HG03442 (cell line): Measurements from ENCODE around the gene SNX32.
"Not testable (repeated sequence)": the region's sequence is repeated elsewhere in the genome, so short reads cannot be mapped to it uniquely, and the experiment has no call there.

Experiments
- ATAC-seq: cut with Tn5 transposase; IDR thresholded peaks from one replicate; pipeline ENCODE4 v1.9.1; 2021; ENCODE audit warnings: mild to moderate bottlenecking, moderate library complexity; ENCODE audit not compliant: unreplicated experiment

SNX32 gene

DNA sequence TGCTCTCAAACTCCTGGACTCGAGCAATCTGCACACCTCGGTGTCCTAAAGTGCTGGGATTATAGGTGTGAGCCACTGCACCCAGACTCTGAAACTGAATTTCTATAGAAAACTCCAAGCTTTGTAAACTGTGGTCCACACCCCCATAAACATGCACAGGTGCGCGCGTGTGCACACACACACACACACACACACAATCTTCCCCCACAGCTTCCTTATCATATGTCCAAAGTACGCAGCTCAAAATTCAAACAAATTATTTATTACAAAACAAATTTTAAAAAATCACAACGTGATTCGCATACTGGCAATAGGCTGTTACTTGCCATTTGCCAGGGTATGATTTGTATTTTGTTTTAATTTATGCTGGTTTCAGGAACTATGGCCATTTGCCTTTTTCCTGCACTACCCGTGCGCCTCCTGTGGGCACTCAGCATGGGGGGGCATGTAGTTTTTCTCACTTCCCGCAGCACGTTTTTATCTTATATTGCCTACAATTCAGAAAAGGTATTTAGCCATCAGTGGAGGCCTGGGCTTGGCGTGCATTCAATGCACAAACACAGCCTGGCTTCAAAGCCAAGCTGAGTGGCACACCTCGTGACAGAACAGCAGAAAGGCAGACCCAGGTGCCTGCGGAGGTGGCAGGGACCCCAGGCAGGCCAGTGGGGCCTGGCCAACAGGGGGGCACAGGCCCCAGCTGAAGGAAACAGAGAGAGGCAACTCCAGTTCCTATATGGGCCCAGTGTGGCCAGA, 10.8 kb upstream of the SNX32 start:
- no peak for ATAC-seq

GRCh38 chr11:65826984-65827735, 6.6 kb upstream of the SNX32 start:
- no peak for ATAC-seq

DNA sequence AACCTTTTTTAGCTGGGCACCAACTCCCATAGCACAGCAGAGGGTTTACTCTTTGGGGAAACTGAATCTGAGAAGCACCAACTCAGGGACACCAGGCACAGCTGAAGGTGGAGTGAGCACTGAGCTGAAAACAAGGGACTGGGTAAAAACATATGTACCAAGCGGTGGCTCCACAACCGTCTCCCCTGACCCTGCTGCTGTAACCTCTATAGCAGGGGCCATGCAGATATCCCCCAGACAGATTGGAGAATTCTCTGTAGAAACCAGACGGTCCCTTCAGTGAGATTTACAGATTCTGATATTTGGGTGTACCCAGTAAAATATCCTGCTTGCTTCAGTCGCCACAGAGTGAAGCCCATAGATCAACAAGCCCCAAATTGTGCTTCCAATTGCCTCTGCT, 4.3 kb upstream of the SNX32 start:
- no peak for ATAC-seq

DNA sequence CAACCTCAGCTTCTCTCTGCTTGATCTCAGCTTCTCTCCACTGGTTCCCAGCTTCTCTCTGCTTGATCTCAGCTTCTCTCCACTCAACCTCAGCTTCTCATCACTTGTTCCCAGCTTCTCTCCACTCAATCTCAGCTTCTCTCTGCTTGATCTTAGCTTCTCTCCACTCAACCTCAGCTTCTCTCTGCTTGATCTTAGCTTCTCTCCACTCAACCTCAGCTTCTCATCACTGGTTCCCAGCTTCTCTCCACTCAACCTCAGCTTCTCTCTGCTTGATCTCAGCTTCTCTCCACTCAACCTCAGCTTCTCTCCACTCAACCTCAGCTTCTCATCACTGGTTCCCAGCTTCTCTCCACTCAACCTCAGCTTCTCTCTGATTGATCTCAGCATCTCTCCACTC, 1.5 kb upstream of the SNX32 start:
- ATAC-seq: not testable (repeated sequence)

DNA sequence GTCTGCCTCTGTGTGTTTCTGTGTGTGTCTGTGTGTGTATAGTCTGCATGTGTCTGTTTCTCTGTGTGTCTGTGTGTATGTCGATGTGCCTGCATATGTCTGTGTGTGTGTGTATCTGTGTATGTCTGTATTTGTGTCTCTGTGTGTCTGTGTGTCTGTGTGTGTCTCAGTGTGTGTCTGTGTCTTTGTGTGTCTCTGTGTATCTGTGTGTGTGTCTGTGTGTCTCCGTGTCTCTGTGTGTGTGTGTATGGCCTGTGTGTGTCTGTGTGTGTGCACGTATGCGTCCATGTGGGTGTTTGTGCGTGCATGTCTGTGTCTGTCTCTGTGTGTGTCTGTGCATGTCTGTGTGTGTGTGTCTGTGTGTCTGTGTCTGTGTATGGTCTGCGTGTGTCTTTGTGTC, 439 bp downstream of the SNX32 start:
- ATAC-seq: no peak

DNA sequence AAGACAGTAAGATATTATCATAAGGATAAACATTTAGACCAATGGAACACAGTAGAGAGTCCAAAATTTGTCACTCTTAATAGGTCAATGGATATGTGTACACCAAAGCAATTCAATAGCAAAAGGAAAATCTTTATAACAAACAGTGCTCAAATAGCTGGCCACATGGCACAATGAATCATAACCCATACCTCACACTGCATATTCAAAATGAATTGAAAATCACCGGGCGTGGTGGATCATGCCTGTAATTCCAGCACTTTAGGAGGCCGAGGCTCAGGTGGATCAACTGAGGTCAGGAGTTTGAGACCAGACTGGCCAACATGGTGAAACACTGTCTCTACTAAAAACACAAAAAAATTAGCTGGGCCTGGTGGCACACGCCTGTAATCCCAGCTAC, 8.4 kb downstream of the SNX32 start:
- ATAC-seq: no peak

DNA sequence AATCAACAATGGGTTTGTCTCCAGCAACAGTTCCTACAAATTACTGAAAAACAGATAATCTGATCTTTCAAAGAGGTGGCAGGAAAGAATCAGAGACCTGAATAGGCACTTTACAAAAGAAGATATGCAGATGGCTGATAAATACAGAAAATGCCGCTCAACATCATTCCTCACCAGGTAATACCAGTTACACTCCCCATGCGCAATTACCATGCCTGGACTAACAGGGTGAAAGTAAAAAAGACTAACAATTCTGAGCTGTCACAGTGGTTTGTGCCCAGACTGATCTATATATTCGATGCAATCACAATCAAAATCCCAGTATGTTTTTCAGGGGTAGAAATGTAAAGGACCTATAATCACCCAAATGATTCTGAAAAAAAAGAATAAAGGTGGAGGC, 10.0 kb downstream of the SNX32 start:
- no peak for ATAC-seq

DNA sequence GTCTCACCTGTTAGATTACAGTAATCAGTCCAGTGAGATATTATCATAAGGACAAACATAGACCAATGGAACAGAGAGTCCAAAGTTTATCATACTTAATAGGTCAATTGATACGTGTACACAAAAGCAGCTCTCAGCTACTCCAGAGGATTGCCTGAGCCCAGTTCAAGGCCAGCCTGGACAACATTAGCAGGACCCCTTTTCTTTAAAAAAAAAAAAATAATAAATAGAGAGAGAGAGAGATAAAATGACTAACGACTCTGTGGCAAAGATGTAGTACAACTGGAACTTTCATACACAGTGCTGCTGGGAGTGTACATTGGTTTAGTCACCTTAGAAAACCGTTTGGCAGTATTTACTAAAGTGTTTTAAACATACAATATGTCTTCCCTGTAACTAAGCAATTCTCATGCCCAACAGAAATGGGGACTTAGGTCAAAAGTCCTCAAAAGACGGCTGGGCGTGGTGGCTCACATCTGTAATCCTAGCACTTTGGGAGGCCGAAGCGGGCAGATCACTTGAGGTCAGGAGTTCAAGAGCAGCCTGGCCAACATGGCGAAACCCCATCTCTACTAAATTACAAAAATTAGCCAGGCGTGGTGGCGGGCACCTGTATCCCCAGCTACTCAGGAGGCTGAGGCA, 10.6 kb downstream of the SNX32 start:
- no peak for ATAC-seq

- no peak for ATAC-seq
Observed at GRCh38 chr11:65847746-65848145, 14.0 kb downstream of the SNX32 start.

- not testable (repeated sequence) for ATAC-seq
Observed at GRCh38 chr11:65848693-65849092, 14.9 kb downstream of the SNX32 start.

DNA sequence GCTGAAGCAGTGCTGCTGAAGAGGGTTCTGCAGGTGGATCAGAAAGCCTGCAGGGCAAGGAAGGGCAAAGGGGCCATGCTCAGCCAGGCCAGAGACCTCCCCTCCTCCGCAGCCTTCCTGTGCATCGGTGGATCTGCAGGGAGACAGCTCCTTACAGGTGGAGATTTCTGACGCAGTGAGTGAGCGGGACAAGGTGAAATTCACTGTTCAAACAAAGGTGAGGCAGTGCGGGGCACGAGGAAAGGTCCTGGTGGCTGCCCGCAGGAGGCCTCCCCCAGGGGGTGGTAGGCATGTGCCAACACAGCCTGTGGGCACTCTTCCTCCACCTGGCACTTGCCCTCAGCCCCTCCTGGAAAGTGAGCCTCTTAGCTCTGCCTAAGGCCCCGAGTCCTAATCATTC, 15.6 kb downstream of the SNX32 start:
- no peak for ATAC-seq

DNA sequence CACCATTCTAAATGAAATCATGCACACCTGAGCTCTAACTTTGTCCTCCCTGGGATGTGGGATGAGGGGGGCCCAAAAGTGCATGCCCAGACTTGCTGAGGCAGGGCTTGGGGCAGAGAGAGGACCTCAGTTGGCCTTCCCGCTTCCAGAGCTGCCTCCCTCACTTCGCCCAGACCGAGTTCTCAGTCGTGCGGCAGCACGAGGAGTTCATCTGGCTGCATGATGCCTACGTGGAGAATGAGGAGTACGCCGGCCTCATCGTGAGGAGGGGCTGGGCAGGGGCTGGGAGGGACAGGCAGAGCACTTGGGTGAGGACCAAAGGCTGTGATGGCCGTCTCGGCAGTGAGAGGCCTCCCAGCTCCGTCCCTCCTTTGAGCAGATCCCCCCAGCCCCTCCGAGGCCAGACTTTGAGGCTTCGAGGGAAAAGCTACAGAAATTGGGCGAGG, 16.0 kb downstream of the SNX32 start:
- ATAC-seq: no peak

DNA sequence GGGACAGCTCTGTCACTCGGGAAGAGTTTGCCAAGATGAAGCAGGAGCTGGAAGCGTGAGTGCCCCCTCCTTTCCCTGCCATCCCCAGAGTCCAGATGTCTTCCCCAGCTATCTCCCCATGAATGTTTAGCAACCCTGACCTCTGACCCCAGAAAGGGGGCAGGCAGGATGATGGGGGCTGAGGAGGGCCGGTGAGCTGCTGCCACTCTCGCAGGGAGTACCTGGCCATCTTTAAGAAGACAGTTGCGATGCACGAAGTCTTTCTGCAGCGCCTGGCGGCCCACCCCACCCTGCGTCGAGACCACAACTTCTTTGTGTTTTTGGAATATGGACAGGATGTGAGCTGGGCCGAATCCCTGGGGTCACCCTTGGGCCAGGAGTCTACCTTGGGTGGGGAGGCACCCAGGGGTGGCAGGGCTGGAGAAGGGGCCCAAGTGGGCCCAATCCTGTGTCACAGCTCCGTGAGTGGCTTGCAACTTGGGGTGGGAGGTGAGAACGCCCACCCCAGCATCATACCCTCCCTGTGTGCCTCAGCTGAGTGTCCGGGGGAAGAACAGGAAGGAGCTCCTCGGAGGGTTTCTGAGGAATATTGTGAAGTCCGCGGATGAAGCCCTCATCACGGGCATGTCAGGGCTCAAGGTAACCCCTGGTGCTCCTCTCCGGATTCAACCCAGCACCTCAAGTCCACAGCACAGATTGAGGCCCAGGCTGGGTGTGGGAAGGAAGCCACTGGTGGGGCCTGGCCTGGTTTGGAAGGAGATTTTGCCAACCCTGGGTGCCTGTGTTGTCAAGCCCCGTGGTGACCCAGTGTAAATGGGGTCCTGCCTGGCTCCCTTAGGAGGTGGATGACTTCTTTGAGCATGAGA, 16.7 kb downstream of the SNX32 start:
- no peak for ATAC-seq

DNA sequence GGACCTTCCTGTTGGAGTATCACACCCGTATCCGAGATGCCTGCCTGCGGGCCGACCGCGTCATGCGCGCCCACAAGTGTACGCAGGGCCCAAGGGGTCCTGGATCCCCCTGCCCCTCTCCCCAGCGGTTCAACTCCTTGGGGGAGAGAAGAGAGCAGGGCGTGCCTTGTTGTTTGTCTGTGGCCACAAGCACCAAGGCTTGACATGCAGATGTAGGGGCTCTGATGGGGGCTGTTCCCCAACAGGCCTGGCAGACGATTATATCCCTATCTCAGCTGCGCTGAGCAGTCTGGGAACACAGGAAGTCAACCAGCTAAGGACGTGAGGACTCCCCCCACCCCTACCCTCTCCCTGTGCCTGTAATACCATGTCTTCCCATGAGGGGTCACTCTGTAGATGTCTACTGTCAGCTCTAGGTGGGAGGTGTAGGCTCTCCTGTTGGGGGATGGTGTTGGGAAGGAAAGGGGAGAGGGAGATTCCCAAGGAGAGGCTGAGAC, 17.4 kb downstream of the SNX32 start:
- ATAC-seq: no peak

- ATAC-seq: no peak
Observed at GRCh38 chr11:65851811-65852507, 18.2 kb downstream of the SNX32 start.

- no peak for ATAC-seq
Observed at GRCh38 chr11:65852508-65853245, 18.9 kb downstream of the SNX32 start.

- ATAC-seq: no peak
Observed at GRCh38 chr11:65853246-65853979, 19.6 kb downstream of the SNX32 start.

DNA sequence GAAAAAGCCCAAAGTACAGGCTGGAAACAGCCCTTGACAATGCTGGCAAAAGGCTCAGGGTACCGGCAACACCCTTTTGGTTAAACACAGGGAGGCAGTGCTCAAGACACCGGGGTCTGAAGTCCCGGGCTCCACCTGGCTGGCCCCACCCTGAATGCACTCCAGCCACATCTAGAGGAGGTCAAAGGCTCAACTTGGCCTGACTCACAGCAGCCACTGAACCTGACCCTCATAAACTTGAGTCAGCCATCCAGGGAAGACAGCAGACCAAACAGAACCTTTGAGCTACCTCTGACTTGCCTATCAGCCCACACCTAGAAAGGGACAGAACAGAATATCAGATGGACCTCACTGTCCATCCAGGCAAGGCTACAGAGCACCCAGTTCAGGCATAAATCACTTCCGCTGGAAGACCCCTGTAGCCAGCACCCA, 20.4 kb downstream of the SNX32 start:
- ATAC-seq: no peak
